22Rv1 (cell line): ENCODE data around the gene BAIAP2L1.
"Not testable (repeated sequence)": the region's sequence is repeated elsewhere in the genome, so short reads cannot be mapped to it uniquely, and the experiment has no call there.

Source experiments
- H3K27ac ChIP-seq: fragments of 450-650 bp; 2 replicates; pipeline ENCODE4 v1.5.1; 2017
- CTCF ChIP-seq: fragments of 450-650 bp; IDR thresholded peaks from 2 replicates; pipeline ENCODE4 v1.5.1; 2017; ENCODE audit warnings: mild to moderate bottlenecking
- ZFX ChIP-seq: fragments of 450-650 bp; IDR thresholded peaks from 2 replicates; pipeline ENCODE4 v1.6.1; 2017; ENCODE audit warnings: antibody characterized with exemption, borderline replicate concordance

Gene BAIAP2L1

GRCh38 chr7:98400542-98401340, at the start of gene BAIAP2L1:
BAIAP2L1 (minus strand) TSS chr7:98401090; CDS start chr7:98400852, 238 bp downstream.
- TF ChIP-seq CTCF (no peak), ZFX (no peak)
- peak within 1 kb of the TSS; percentile 75 for H3K27ac ChIP-seq

- H3K27ac ChIP-seq: no peak overlapping the region
- no peak for TF ChIP-seq CTCF
- TF ChIP-seq ZFX: no peak
Observed at GRCh38 chr7:98448766-98449165, 47.9 kb upstream of the BAIAP2L1 start.

GRCh38 chr7:98440992-98441391, 40.1 kb upstream of the BAIAP2L1 start:
- not testable (repeated sequence) for H3K27ac ChIP-seq

- no peak for TF ChIP-seq CTCF
- no peak for TF ChIP-seq ZFX
- H3K27ac ChIP-seq: no peak overlapping the region
Observed at GRCh38 chr7:98439484-98439883, 38.6 kb upstream of the BAIAP2L1 start.

- no peak overlapping the region for H3K27ac ChIP-seq
- TF ChIP-seq CTCF (no peak), ZFX (no peak)
Observed at GRCh38 chr7:98434087-98434486, 33.2 kb upstream of the BAIAP2L1 start.

GRCh38 chr7:98429799-98430198, 28.9 kb upstream of the BAIAP2L1 start:
- TF ChIP-seq ZFX (no peak), CTCF (no peak)
- H3K27ac ChIP-seq: no peak overlapping the region

GRCh38 chr7:98423043-98423442, 22.2 kb upstream of the BAIAP2L1 start:
- no peak overlapping the region for H3K27ac ChIP-seq
- no peak for TF ChIP-seq CTCF
- TF ChIP-seq ZFX: no peak
